ENCODE measurements around the gene EXOC1L. TPM values are rescaled to one million over a fixed set of nuclear protein-coding genes. Genes with fewer than 3 reads are reported as not detected.

The EXOC1L gene
- total and polyA plus RNA-seq, 2 donors (not counting 1 experiment from before 2014, with no cell fraction given) = not detected

GRCh38 chr4:55794053-55794452 is 25.5 kb upstream of the EXOC1L start:
- H3K4me3 Mint-ChIP-seq = no peak overlapping the region
- intact Hi-C loops (cut with micrococcal nuclease) = no loop called here
- POLR2A ChIA-PET = no interaction called here

DNA sequence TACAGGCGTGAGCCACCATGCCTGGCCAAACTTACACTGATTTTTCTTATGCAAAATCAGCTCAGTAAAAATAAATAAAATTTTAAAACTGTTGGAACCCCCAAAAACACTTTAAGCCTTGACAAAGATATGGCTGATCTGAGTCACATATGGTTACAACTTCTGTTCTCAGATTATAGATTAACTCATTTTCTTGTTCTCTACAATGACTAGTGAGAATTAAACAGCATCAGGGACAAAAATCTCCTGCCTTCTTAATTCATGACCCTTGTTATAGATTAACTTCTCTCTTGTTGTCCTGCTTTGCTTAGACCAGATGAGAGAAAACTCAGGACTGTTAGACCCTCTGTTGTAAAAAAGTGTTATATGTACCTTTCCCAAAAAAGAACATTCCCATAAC is 24.2 kb upstream of the EXOC1L start:
- TF ChIP-seq CTCF (IDR thresholded peaks at IDR 0.05) = no peak
- TF ChIP-seq EZH2 (IDR thresholded peaks at IDR 0.05; ENCODE audit: borderline replicate concordance, insufficient read depth, low read depth, low read length, poor library complexity, severe bottlenecking) = no peak
- Histone ChIP-seq H3K27ac (ENCODE audit: low read length in 2 of 2) (no peak overlapping the region), H3K9ac (ENCODE audit: low read length) (no peak overlapping the region), H3K4me1 (ENCODE audit: control insufficient read depth in 2 of 2, insufficient read depth in 2 of 2, low read length in 2 of 2) (no peaks in the 10 kb centered on the region), H3K9me3 (ENCODE audit: control extremely low read depth in 1 of 3, control insufficient read depth in 2 of 3, insufficient read depth in 1 of 3, low read length in 2 of 3) (peaks cover 0 to 4% (median 4%) of the 10 kb centered on the region in 3 donors), H3K36me3 (replicated peaks in 1 of 2; ENCODE audit: control extremely low read depth in 1 of 2, control insufficient read depth in 1 of 2, extremely low read depth in 1 of 2, insufficient read depth in 2 of 2, low read length in 1 of 2) (no peaks in the 10 kb centered on the region), H3K4me2 (replicated peaks; ENCODE audit: low read depth, low read length, poor library complexity, severe bottlenecking) (no peak overlapping the region), H3K79me2 (ENCODE audit: control insufficient read depth, insufficient read depth, low read length) (no peaks in the 10 kb centered on the region), H4K20me1 (ENCODE audit: control insufficient read depth, insufficient read depth, low read length, poor library complexity, severe bottlenecking) (no peaks in the 10 kb centered on the region), H3K27me3 (replicated peaks in 1 of 4; ENCODE audit: control extremely low read depth in 1 of 4, control insufficient read depth in 3 of 4, insufficient read depth in 4 of 4, low read length in 3 of 4) (peaks cover 0 to 25% (median 16%) of the 10 kb centered on the region in 4 experiments), H3K4me3 (ENCODE audit: control extremely low read depth in 1 of 5, extremely low read depth in 1 of 5, insufficient read depth in 1 of 5, low read depth in 2 of 5, low read length in 4 of 5) (no peak overlapping the region), H2AFZ (ENCODE audit: insufficient read depth, low read depth, low read length, poor library complexity, severe bottlenecking) (no peak overlapping the region)
- intact Hi-C loops (cut with micrococcal nuclease) = no loop called here
- DNase-seq (no peak), ATAC-seq (ENCODE audit: low read depth) (no peak)
- Mint-ChIP-seq H3K27me3 (peaks cover 51% of the 10 kb centered on the region), H3K27ac (no peak overlapping the region), H3K4me1 (no peaks in the 10 kb centered on the region), H3K4me3 (no peak overlapping the region), H3K9me3 (ENCODE audit: insufficient read depth) (no peaks in the 10 kb centered on the region)
- ChIA-PET POLR2A (no interaction called here), CTCF (no interaction called here)
- 80% methylated on average over 1 of the region's 1 CpG for WGBS (ENCODE audit: insufficient coverage)

More at GRCh38 chr4:55794053-55794452, 25.5 kb upstream of the EXOC1L start:
- no peak overlapping the region for H3K4me3 ChIP-seq (ENCODE audit: control extremely low read depth in 1 of 5, extremely low read depth in 1 of 5, insufficient read depth in 1 of 5, low read depth in 2 of 5, low read length in 4 of 5)
- H3K27me3 ChIP-seq (replicated peaks in 1 of 4; ENCODE audit: control extremely low read depth in 1 of 4, control insufficient read depth in 3 of 4, insufficient read depth in 4 of 4, low read length in 3 of 4) = peaks cover 0 to 27% (median 16%) of the 10 kb centered on the region in 4 experiments
- no peaks in the 10 kb centered on the region for H3K79me2 ChIP-seq (ENCODE audit: control insufficient read depth, insufficient read depth, low read length)
- no peaks in the 10 kb centered on the region for H3K4me1 Mint-ChIP-seq
- no peak overlapping the region for H2AFZ ChIP-seq (ENCODE audit: insufficient read depth, low read depth, low read length, poor library complexity, severe bottlenecking)
- no peak overlapping the region for H3K27ac ChIP-seq (ENCODE audit: low read length in 2 of 2)
- no peak for DNase-seq
- CTCF ChIA-PET = no interaction called here
- H3K9me3 ChIP-seq (ENCODE audit: control extremely low read depth in 1 of 3, control insufficient read depth in 2 of 3, insufficient read depth in 1 of 3, low read length in 2 of 3) = peaks cover 0 to 4% (median 4%) of the 10 kb centered on the region in 3 donors
- no peak overlapping the region for H3K27ac Mint-ChIP-seq
- TF ChIP-seq EZH2 (IDR thresholded peaks at IDR 0.05; ENCODE audit: borderline replicate concordance, insufficient read depth, low read depth, low read length, poor library complexity, severe bottlenecking) = no peak
- TF ChIP-seq CTCF (IDR thresholded peaks at IDR 0.05) = no peak
- ATAC-seq (ENCODE audit: low read depth) = no peak
- 69% methylated on average over 23 of the region's 23 CpGs for WGBS (ENCODE audit: insufficient coverage)
- H4K20me1 ChIP-seq (ENCODE audit: control insufficient read depth, insufficient read depth, low read length, poor library complexity, severe bottlenecking) = no peaks in the 10 kb centered on the region
- H3K36me3 ChIP-seq (replicated peaks in 1 of 2; ENCODE audit: control extremely low read depth in 1 of 2, control insufficient read depth in 1 of 2, extremely low read depth in 1 of 2, insufficient read depth in 2 of 2, low read length in 1 of 2) = no peaks in the 10 kb centered on the region
- no peaks in the 10 kb centered on the region for H3K9me3 Mint-ChIP-seq (ENCODE audit: insufficient read depth)
- peaks cover 58% of the 10 kb centered on the region for H3K27me3 Mint-ChIP-seq
- no peak overlapping the region for H3K4me2 ChIP-seq (replicated peaks; ENCODE audit: low read depth, low read length, poor library complexity, severe bottlenecking)
- H3K9ac ChIP-seq (ENCODE audit: low read length) = no peak overlapping the region
- no peaks in the 10 kb centered on the region for H3K4me1 ChIP-seq (ENCODE audit: control insufficient read depth in 2 of 2, insufficient read depth in 2 of 2, low read length in 2 of 2)
